Activated T-helper 1 cell treated with anti-CD3 and anti-CD28 coated beads, Interleukin-2, amount 50 U/mL, for 16 hours (primary cell): ENCODE results near the gene FARP1.

Source experiments
- DNase-seq, 2 donors: peaks; one replicate each; pipeline ENCODE4 v3.0.0-alpha.2; 2020; ENCODE audit warnings: low read depth in 1 of 2, low spot score in 1 of 2

Gene FARP1

GRCh38 chr13:98133946-98134345 lies 8.9 kb upstream of the FARP1 start:
- no peak for DNase-seq

GRCh38 chr13:98134901-98135300 lies 8.0 kb upstream of the FARP1 start:
- no peak for DNase-seq

- no peak for DNase-seq
These were observed 1.8 kb upstream of the FARP1 start for GRCh38 chr13:98141091-98141490.

DNA sequence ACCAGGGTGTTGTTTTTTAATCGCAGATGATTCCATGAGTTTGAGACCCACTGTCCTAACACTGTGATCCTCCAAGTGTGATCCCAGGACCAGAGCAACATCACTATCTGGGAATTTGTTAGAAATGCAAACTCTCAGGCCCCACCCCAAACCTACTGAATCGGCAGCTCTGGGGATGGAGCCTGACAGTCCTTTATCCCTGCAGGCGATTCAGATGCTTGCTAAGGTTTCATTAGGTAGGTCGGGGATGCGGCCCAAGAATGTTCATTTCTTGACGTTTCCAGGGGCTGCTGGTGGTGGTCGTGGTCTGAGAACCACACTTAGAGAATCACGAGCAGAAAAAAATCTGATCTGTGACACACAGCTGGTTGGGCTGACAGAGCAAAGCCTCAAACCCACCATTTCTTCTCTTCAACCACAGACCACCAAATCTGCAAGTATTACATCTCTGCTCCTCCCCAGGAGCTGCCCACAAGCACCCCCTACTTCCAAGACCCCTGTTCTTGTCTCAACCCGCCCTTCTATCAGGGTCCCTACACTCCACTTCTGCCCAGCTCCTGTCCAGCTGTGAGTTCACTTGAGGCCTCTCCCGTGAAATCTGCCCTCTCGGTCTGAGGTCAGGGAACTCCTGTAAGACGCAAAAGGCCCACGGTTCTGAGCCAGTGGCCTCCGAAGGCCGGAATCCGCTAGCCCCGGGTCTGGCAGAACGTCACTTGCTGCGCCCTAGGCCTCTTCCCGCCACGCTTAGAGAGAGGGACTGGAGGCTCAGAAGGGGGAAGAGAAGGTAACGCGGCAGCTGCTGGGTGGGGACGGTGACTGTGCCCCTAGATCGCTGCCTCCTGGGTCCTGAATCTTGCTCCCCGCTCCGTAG lies 1.1 kb upstream of the FARP1 start:
- DNase-seq = no peak

DNA sequence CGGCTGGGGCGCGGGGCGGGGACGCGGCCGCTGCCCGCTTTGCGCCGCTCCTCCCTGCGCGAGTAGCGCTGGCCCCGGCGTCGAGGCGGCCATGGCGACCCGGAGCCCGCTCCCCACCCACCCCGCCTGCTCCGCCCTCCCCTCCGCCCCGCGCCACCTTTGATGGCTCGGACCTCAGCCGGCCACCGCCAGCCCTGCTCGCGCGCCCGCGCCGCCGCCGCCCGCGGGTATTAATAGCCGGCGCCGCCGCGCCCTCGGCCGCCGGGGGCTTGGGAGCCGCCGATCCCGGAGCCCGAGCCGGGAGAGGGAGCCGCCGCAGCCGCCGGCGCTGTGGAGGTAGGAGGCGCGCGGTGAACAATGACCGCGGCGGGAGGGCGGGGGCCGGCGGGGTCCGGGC lies 261 bp downstream of the FARP1 start:
- no peak for DNase-seq

DNA sequence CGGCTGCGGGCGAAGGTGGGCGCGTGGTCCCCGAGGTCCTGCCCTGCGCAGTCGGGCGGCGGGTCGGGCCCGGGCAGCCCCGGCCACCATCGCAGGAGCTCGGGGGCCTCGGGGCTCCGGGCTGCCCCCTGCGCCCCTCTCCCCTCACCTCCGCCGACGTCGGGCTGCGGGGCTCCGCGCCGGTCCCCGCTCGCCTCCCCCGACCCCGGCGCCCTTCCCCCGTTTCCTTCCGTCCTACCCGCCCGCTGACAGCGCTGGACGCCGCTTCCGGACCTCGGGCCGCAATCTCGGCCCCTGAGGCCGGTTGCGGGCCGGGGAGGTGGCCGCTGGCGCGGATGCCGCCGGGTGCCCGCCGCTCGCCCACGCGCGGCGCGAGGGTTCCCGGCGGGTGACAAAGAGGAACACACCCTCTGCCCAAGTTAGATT lies 720 bp downstream of the FARP1 start:
- DNase-seq = no peak

DNA sequence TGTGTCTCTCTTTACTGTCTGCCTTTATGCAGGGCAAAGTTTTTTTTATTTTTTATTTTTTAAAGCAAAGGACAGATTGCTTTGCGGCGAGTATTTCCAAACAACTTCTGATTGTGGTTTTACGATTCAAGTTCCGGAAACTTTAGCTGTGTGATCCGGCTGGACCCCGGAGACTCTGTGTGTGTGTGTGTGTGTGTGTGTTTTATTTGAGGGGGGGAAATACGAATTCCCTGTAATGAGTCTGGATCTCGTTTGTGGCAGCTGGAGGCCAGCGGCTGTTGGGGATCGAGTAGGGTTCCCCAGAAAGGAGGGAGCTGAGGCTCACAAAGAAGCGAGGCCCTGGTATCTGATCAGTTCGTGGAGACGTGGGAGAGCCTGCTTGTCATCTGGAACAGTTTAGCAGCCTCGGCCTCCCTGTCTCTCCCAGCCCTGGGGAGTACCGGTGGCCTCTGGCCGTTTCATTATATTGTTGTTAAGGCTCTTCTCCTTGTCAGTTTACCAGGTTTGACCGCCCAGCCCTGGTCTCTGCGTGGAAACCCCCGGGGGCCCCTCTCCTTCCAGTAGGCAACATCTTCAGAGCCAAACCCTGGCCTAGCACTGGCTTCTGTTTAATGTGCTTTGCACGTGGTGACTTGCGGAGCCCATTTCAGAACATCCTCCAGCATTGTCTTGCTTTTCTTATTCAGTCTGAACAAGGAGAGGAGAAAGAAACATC lies 1.3 kb downstream of the FARP1 start:
- DNase-seq = no peak

DNA sequence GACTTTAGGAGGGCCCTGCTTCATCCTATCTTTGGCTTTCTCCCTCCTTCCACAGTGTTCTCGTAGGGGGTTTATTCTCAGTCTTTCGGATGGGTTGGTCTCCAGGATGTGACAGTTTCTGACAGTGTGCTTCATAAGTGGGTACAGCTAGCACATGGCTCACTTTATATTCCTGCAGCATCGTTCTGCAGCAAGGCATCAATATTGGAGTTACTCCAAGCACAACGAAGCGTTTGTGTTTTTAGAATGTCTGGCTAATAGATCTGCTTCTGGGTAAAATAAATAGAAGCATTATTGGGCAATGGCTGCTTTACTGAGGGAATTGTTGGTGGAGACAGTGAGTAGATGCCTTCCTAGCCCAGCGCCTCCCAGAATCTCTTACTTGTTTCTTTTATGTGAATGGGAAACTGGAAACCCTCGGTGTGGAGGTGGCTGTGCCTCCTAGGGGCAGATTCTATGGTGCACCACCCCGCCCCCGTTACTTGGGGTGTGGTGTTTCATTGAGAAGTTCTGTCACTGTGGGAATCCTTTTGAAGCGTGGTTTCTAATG lies 2.0 kb downstream of the FARP1 start:
- no peak for DNase-seq

GRCh38 chr13:98147521-98147920 lies 4.6 kb downstream of the FARP1 start:
- no peak for DNase-seq

DNA sequence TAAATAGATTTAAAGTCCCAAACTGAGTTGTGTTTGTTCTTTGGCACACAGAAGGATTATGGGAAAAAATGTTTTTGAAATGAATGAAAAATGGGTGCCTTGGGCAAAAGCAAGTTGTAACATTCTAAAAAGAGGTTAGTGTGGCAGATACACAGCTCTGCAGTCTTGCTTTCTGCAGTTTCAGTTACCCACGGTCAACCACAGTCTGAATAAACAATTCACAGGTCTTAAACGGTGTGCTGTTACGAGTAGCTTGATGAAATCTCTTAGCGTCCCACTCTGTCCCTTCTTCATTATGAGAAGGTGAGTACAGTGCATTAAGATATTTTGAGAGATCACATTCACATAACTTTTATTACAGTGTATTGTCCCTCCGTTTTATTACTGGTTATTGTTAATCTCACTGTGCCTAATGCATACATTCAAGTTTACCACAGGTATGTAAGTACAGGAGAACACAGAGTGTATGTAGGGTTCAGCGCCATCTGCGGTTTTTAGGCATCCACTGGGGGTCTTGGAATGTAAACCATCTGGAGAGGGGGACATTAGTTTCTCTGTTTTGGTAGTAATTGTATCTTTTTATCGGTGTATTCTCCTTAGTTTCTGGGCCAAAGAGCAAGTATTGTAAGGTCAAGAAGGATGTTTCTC lies 8.1 kb downstream of the FARP1 start:
- DNase-seq = no peak

- DNase-seq = no peak
These were observed 12.7 kb downstream of the FARP1 start for GRCh38 chr13:98155475-98156109.

DNA sequence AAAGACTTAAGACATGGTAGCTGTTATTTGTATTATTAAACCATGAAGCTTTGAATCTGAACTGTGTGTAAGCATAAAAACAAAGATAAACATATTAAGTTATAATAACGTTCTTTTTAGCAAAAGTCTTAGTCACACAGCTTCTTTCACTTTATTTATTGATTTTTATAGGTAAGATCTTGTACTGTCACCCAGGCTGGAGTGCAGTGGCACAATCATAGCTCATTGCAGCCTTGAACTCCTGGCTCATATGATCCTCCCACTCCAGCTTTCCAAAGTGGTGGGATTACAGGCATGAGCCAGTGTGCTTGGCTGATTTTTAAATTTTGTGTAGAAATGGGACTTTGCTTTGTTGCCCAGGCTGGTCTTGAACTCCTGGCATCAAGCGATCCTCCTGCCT lies 13.4 kb downstream of the FARP1 start:
- no peak for DNase-seq

DNA sequence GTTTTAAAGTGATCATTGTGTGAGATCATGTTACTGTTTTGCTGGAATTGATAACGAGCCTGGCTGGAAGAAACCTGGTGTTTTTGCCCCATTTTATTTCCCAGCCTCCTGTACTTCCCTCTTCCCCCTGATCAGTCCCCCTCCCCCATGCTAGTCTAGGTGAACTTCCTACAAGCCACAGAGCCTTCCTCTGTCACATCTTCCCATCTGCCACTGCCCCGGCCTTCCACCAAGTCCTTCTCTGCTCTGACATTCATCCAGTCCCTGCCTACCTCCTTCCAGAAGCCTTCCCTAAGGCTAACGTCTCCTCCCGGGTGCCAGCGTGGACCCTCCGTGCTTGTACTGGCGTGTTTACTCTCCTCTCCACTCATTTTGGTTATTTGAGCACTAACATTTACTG lies 14.3 kb downstream of the FARP1 start:
- no peak for DNase-seq

GRCh38 chr13:98157609-98158008 lies 14.7 kb downstream of the FARP1 start:
- DNase-seq = no peak

- no peak for DNase-seq
These were observed 15.4 kb downstream of the FARP1 start for GRCh38 chr13:98158172-98158899.

DNA sequence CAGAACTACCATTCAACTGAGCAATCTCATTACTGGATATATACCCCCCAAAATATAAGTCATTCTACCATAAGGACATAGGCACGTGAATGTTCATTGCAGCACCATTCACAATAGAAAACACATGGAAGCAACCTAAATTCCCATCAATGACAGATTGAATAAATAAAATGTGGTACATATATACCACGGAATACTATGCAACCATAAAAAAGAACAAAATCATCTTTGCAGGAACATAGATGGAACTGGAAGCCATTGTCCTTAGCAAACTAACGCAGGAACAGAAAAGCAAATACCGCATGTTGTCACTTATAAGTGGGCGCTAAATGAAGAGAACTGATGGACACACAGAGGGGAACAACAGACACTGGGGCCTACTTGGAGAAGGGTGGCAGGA lies 20.0 kb downstream of the FARP1 start:
- DNase-seq = no peak

GRCh38 chr13:98169331-98169730 lies 26.4 kb downstream of the FARP1 start:
- no peak for DNase-seq

GRCh38 chr13:98171900-98172589 lies 29.2 kb downstream of the FARP1 start:
- DNase-seq = no peak

DNA sequence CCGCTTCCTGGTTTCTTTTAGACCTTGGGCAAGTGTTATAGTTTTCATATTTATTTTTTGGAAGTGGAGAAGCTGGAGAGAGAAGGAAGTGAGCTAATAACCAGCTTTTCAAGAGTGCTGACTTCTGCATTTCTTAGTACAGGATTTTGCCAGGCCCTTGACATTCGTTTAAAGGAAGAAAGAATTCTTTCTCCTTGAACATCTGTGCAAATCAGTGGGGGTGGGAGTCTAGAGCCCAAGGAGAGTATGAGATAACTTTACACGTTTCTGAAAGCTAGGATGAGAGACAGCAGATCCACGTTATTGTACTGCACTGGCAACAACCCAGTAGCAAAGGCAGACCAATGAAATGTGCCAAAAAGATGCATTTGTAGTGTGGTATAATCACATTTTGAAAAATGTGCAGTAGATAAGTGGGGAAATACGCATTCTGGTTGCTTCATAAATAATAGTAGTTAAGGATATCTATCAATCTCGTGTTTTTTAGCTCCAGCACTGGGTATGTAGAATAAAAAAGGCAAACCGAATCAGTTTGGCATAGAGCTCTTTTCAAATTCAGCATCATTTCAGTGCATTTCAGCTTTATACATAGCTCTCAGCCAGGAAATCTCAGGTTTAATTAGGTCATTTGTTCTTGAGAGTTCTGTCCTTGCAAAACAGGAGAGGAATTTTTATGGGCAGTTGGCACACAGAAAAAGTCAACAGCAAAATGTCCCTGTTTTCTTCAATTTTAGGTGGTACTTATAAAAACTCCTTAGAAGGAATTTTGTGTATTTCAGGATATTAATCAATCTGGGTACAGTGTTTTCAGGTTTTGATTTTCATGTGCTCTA lies 29.9 kb downstream of the FARP1 start:
- DNase-seq = no peak
